ENCODE results near the gene TMEM170B.

The TMEM170B gene

GRCh38 chr6:11514672-11515071 is 22.9 kb upstream of the TMEM170B start:
- Histone ChIP-seq H3K36me3 (ENCODE audit: insufficient read depth, low read length) (no peaks in the 10 kb centered on the region), H3K27me3 (ENCODE audit: insufficient read depth, low read length) (no peaks in the 10 kb centered on the region), H3K4me3 (ENCODE audit: low read depth, low read length, poor library complexity, severe bottlenecking) (no peak overlapping the region), H3K27ac (ENCODE audit: low read depth, low read length, poor library complexity, severe bottlenecking) (no peak overlapping the region), H3K4me2 (ENCODE audit: low read length) (no peak overlapping the region), H2AFZ (ENCODE audit: low read length) (no peak overlapping the region), H3K9me2 (ENCODE audit: low read depth, low read length) (no peaks in the 10 kb centered on the region; the same call in 1 of the 2 replicates), H4K20me1 (ENCODE audit: insufficient read depth, low read length) (no peaks in the 10 kb centered on the region), H3K4me1 (ENCODE audit: insufficient read depth, low read length, severe bottlenecking) (no peaks in the 10 kb centered on the region), H3F3A (ENCODE audit: insufficient read depth, low read length) (no peaks in the 10 kb centered on the region), H3K9me3 (ENCODE audit: low read length) (no peaks in the 10 kb centered on the region), H3K9ac (ENCODE audit: low read length) (no peak overlapping the region), H3K79me2 (ENCODE audit: insufficient read depth, low read length) (no peaks in the 10 kb centered on the region)
- TF ChIP-seq CTCF (IDR thresholded peaks at IDR 0.05; ENCODE audit: low read length) (no peak), EZH2 (IDR thresholded peaks at IDR 0.05; ENCODE audit: borderline replicate concordance, low read length) (no peak)

GRCh38 chr6:11515763-11516162 is 21.8 kb upstream of the TMEM170B start:
- H3K9me3 ChIP-seq (ENCODE audit: low read length) = no peaks in the 10 kb centered on the region
- H3K4me2 ChIP-seq (ENCODE audit: low read length) = no peak overlapping the region
- TF ChIP-seq EZH2 (IDR thresholded peaks at IDR 0.05; ENCODE audit: borderline replicate concordance, low read length) (no peak), CTCF (IDR thresholded peaks at IDR 0.05; ENCODE audit: low read length) (no peak)
- no peak overlapping the region for H3K9ac ChIP-seq (ENCODE audit: low read length)
- no peaks in the 10 kb centered on the region for H3K4me1 ChIP-seq (ENCODE audit: insufficient read depth, low read length, severe bottlenecking)
- no peaks in the 10 kb centered on the region for H3K79me2 ChIP-seq (ENCODE audit: insufficient read depth, low read length)
- no peaks in the 10 kb centered on the region for H3K27me3 ChIP-seq (ENCODE audit: insufficient read depth, low read length)
- no peaks in the 10 kb centered on the region for H4K20me1 ChIP-seq (ENCODE audit: insufficient read depth, low read length)
- no peak overlapping the region for H2AFZ ChIP-seq (ENCODE audit: low read length)
- H3K27ac ChIP-seq (ENCODE audit: low read depth, low read length, poor library complexity, severe bottlenecking) = no peak overlapping the region
- H3F3A ChIP-seq (ENCODE audit: insufficient read depth, low read length) = no peaks in the 10 kb centered on the region
- no peaks in the 10 kb centered on the region for H3K36me3 ChIP-seq (ENCODE audit: insufficient read depth, low read length)
- H3K9me2 ChIP-seq (ENCODE audit: low read depth, low read length) = no peaks in the 10 kb centered on the region; the same call in 1 of the 2 replicates
- H3K4me3 ChIP-seq (ENCODE audit: low read depth, low read length, poor library complexity, severe bottlenecking) = no peak overlapping the region

- Histone ChIP-seq H2AFZ (ENCODE audit: low read length) (no peak overlapping the region), H3K9me3 (ENCODE audit: low read length) (no peaks in the 10 kb centered on the region), H3K79me2 (ENCODE audit: insufficient read depth, low read length) (no peaks in the 10 kb centered on the region), H4K20me1 (ENCODE audit: insufficient read depth, low read length) (no peaks in the 10 kb centered on the region), H3K27ac (ENCODE audit: low read depth, low read length, poor library complexity, severe bottlenecking) (no peak overlapping the region), H3K4me2 (ENCODE audit: low read length) (no peak overlapping the region), H3K4me1 (ENCODE audit: insufficient read depth, low read length, severe bottlenecking) (no peaks in the 10 kb centered on the region), H3K9ac (ENCODE audit: low read length) (no peak overlapping the region), H3K9me2 (ENCODE audit: low read depth, low read length) (no peaks in the 10 kb centered on the region), H3F3A (ENCODE audit: insufficient read depth, low read length) (no peaks in the 10 kb centered on the region), H3K4me3 (ENCODE audit: low read depth, low read length, poor library complexity, severe bottlenecking) (no peak overlapping the region), H3K36me3 (ENCODE audit: insufficient read depth, low read length) (no peaks in the 10 kb centered on the region), H3K27me3 (ENCODE audit: insufficient read depth, low read length) (no peaks in the 10 kb centered on the region)
- TF ChIP-seq EZH2 (IDR thresholded peaks at IDR 0.05; ENCODE audit: borderline replicate concordance, low read length) (no peak), CTCF (IDR thresholded peaks at IDR 0.05; ENCODE audit: low read length) (no peak)
Observed at GRCh38 chr6:11522812-11523605, 14.5 kb upstream of the TMEM170B start.

Data from OCI-LY1 (cell line).